IPS-NIHi7 (cell line): Measurements from ENCODE around the gene SLC4A11.

ENCODE experiments used
- DNase-seq: peaks from one replicate; pipeline ENCODE4 v3.0.0; 2012; ENCODE audit warnings: mixed read lengths; ENCODE audit errors: extremely low spot score

Gene SLC4A11

GRCh38 chr20:3246682-3247081, 7.7 kb upstream of the SLC4A11 start:
- DNase-seq, result no peak

- DNase-seq, result no peak
Measured at GRCh38 chr20:3245711-3246110, 6.7 kb upstream of the SLC4A11 start.

- DNase-seq, result no peak
Measured at GRCh38 chr20:3245156-3245555, 6.2 kb upstream of the SLC4A11 start.

- no peak for DNase-seq
Measured at GRCh38 chr20:3244613-3245012, 5.6 kb upstream of the SLC4A11 start.

- no peak for DNase-seq
Measured at GRCh38 chr20:3243718-3244358, 4.8 kb upstream of the SLC4A11 start.

- no peak for DNase-seq
Measured at GRCh38 chr20:3242172-3242692, 3.2 kb upstream of the SLC4A11 start.

- DNase-seq, result no peak
Measured at GRCh38 chr20:3240776-3241363, 1.9 kb upstream of the SLC4A11 start.

- peak; percentile 43 for DNase-seq
Measured at GRCh38 chr20:3239867-3240775, 1.1 kb upstream of the SLC4A11 start.

GRCh38 chr20:3238616-3239025, 369 bp downstream of the SLC4A11 start:
- DNase-seq, result peak; percentile 54

- DNase-seq, result peak; percentile 33
Measured at GRCh38 chr20:3237958-3238615, 903 bp downstream of the SLC4A11 start.

- no peak for DNase-seq
Measured at GRCh38 chr20:3237011-3237957, 1.7 kb downstream of the SLC4A11 start.

- no peak for DNase-seq
Measured at GRCh38 chr20:3235666-3236324, 3.2 kb downstream of the SLC4A11 start.

- DNase-seq, result no peak
Measured at GRCh38 chr20:3233991-3234498, 4.9 kb downstream of the SLC4A11 start.

- DNase-seq, result no peak
Measured at GRCh38 chr20:3233131-3233990, 5.6 kb downstream of the SLC4A11 start.

- DNase-seq, result no peak
Measured at GRCh38 chr20:3231889-3232588, 7.0 kb downstream of the SLC4A11 start.

GRCh38 chr20:3231116-3231515, 7.9 kb downstream of the SLC4A11 start:
- DNase-seq, result no peak

- DNase-seq, result no peak
Measured at GRCh38 chr20:3229798-3230197, 9.2 kb downstream of the SLC4A11 start.

GRCh38 chr20:3229158-3229557, 9.8 kb downstream of the SLC4A11 start:
- DNase-seq, result no peak

GRCh38 chr20:3228750-3229032, 10.3 kb downstream of the SLC4A11 start:
- no peak for DNase-seq
